ENCODE results near the gene SH2B3.
A peak's percentile ranks its signal among the peaks of the same experiment; 100 is the strongest.
"Not testable (repeated sequence)": the region's sequence is repeated elsewhere in the genome, so short reads cannot be mapped to it uniquely, and the experiment has no call there.

The SH2B3 gene

DNA sequence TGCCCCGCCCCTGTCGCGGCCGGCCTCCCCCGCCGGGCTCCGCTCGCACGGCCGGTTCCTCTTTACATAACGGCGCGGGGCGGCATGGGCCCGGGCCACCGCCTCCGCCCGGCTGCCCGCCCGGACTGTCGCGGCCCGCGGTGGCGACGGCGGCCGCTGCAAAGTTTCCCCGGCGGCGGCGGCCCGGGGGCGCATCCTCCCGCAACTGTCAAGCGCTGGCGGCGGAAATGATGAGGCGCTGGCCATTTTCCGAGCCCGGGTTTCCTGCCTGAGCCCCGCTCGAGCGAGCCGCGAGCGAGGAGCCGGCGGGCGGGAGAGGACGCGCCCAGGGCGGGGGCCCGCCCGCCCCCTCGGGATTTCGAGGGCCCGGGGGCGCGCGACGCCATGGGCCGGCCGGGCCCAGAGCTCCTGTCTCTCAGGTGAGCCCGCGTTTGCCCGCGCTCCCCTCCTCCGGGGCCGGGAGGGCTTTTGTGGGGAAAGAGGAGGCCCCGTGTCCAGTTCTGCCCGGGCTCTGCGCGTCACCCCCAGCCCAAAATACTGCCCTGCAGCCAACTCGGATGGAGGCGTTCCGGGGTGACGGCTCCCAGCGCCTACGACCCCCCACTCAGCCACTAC, at the start of gene SH2B3:
TSS of gene SH2B3 (plus strand) at position 65 of the 615 bp plus-strand sequence. CDS start 12,223 bp downstream, outside the sequence.
- peak in 1 of 2 experiments; percentile 65 for DNase-seq

DNA sequence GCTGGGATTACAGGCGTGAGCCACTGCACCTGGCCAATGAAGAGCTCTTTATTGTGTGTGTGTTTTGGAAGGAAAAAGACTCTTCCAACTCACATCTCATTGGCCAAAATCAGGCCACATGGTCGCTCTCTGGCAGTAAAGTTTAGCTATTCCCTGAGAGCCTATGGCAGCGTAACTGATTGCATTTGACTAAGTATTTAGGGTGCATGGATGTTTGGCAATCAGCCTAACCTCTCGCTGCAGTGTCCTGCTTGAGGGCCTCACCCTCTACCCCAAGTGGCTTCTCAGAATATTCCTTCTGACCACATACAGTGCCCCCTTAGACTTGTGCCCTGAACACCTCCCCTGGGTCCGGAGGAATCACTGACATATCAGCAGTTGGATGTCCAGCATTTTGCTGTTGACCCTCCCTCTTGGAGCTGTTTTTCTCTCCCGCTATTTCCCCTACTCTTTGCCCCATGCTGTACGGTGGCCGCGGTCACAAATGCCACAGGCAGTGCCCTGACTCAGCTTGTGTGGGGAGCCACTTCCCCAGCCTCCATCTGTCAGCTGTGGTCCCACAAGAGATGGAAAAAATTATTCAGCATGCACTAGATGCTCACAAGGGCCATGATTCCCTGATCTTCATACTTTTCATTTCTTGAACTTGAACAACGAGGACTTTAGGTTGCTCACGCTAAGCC, 46.4 kb upstream of the SH2B3 start:
- no peak for DNase-seq

DNA sequence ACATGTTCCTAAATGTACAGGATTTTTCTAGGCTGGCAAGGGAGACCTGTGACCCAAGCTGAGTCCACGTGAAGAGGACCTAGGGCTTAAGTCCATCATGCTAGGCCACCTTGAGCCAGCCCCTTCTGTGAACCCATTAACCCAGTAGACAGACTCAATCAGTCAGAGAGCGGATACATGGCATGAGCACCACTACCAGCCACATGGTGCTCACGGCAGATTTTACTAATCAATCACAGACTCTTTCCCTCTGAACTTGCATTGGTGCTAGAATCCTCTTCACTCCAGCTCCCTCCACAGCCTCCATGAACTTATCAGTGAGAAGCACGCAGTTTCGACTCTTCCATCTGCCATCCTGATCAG, 45.8 kb upstream of the SH2B3 start:
- DNase-seq: no peak

DNA sequence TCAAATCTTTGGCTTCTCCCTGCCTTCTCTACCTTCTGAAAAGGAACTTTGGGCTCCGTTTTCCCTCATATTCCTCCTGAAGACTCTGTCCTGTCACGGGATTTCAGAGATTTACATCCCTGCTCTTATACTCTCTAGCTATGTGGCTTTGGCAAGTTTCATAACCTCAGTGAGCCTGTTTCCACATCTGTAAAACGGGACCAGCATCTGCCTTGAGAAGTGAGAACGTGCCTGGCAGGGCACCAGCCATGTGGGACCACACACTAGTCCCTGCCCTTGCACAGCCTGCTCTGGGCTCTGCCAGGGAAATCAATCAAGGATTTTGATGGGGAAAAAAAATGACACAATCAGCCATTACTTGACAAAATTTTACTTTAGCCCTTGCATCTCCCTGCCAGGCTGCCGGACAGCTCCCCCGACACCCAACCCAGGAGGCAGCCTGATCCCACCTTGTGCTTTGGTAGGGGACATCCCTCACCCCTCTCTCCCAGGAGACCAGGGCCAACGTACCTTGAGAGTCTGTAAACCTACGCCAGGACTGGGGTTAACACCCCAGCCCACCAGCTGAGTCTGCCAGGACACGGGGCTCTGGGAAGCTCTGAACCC, 45.3 kb upstream of the SH2B3 start:
- no peak for DNase-seq

DNA sequence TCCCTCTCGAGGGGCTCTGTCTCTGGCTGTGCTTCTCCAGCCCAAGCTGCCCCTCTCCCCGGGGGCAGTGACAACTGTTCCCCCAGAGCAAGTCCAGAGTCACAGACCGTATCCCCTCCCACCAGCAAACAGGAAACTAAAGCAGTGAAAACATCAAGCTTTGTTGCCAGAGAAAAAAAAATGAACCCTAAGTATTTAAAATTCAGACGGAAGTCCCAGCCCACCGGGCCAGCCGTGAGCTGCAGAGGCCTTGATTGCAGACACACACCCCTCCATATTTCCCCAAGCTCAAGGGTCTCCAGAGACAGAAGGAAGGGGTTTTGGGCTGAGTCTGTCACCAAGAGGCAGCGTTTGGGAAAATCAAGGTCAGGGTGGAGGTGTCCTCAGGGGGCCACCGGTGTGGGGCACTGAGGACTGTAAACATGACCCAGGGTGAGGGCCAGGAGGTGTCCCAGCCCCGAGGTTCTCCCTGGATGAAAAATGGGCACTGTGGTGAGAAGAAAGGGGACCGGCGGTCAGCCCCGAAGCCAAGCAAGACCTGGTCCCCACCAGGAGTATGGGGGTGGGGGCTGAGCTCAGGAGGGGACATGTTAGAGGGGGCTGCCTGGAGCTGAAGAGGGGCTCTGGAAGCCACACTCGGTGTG, 44.5 kb upstream of the SH2B3 start:
- no peak for DNase-seq

DNA sequence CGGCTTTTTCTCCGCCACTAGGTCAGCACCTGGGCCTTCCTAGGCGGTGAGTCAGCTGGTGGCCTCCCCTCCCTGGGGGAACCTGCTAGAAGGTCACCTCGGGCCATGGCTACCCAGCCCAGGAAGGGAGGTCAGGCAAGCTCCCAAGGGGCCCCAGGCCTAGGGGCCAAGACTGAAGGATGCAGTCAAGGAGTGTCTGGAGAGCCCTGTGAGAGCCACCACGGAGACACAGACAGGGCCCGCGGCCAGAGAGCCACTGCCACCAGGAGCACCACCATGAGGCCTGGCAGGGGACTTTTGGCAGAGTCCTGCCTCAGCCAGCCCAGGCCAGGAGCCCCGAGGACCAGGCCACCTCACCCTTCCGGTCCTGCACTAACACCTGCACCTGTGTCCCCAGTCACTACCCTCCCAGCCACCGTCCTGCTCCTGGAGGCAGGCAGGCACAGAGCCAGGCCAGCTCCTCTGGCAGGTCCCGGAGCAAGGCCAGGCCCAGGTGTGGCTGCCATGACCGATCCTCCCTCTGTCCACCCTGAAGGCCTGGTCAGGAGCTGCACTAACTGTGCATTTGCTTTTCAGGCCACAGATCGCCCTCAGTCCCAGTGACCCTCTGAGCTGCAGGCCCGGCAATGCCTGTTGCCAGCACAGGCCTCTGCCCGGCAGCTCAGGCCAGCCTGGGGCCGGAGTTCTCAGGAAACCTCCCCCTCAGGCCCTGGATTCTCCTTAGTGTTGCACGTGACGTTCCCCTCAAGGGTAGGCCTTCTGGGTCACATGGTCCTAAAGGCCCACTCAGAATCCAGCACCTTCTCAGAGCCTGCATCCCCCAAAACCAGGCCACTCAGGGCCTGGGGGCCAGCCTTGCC, 43.8 kb upstream of the SH2B3 start:
- no peak for DNase-seq

DNA sequence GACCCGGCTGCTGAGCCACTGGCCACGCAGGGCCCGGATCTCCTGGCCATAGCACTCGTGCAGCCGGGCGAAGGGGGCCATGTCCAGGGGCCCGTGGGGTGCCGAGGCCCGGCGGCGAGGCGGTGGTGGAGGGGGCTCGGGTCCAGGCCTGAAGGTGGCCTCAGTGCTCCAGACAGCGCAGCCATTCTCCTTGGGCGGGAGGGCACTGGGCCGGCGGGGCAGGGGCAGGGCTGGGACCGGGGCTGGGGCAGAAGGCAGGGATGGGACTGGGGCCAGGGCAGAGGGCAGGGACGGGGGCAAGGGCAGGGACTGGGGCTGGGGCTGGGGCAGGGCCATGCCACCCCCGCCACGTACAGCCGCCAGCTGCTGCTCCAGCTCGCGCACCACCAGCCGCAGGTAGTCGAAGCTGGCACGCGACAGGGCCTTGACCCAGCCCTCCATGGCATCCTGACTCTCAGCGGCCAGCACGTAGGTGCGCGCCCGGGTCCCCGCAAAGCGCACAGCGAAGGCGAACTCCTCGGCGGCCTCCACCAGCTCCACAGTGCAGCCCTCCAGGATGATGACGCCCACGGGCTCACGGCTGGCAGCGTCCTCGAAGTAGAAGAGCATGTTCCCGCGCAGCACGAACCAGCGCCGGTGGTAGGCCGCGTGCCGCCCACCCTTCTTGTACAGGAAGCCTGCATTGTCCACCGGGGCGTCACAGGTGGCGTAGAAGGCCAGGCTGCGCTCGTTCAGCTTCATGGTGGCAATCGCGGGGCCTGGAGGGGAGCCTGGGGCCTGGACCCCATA, 42.8 kb upstream of the SH2B3 start:
- no peak for DNase-seq

DNA sequence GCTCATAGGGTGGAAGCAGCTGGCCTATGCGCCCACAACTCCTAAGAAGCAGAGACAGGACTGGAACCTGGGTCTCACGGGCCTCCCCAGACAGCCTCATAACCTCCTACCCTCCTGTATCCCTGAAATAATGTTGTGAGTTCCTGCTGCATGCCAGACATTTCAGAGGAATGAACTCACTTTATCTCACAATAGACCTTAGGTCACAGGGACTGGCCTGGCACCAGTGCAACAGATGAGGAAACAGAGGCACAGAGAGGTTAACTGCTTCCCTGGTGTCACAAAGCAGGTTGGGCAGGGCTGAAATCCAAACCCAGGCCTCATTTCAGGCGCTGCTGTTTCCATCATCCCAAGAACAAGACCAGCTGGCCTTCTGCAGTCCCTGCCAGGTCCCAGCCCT, 42.1 kb upstream of the SH2B3 start:
- no peak for DNase-seq

DNA sequence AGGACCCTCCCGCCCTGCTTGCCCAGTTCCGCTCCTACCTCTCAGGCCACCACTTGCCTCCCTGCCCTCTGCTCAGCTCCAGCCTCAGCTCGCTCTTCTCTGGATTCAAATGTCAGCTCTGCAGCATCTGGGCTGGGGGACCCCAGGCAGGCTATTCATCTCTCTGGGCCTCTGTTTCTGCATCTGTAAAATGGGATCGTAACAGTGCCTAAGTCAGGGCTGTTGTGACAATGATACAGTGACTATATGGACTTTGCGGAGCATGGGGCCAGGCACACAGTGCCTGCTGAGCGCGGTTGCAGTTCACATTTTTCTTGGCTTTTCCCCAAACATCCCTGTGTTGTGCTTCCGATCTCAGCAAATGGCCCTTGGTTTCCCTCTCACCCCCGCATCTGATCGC, 39.6 kb upstream of the SH2B3 start:
- no peak for DNase-seq

DNA sequence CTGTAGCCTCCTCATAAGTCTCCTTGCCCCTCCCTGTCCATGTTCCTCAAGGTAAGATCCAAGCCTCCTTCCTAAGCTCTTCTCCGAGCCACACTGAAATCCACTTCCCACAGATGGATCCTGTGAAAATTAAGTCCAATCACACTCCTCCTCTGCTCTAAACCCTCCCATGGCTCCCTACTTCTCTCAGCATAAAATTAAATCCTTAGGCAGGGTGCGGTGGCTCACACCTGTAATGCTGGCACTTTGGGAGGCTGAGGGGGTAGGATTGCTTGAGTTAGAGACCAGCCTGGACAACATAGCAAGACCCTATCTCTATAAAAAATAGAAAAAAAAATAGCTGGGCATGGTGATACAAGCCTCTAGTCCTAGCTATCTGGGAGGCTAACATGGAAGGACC, 39.1 kb upstream of the SH2B3 start:
- DNase-seq: no peak

DNA sequence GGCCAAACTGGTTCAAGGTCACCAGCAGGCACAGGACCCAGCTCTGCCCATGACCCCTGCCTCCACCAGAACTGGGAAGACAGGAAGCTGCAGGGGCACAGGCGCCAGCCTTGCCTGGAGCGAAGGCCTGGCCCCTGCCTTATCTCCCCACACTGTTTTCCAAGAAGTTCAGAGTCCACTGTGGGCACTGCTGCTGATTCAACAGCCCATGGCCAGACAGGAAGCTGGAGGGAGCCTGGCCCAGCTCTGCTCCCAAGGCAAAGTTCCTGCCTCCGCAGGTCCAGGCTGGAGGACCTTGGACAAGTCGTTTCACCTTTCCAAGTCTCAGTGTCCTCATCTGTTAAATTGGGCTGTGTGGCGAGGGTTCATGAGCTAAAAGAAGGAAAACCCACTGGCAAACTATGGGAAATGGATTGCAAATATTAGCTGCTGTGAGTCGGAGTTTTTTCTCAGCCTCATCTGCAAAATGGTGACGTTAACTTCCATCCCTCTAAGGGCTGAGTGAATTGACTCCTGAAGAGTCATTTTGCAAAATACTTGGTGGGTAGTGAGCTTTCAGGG, 38.0 kb upstream of the SH2B3 start:
- no peak for DNase-seq

DNA sequence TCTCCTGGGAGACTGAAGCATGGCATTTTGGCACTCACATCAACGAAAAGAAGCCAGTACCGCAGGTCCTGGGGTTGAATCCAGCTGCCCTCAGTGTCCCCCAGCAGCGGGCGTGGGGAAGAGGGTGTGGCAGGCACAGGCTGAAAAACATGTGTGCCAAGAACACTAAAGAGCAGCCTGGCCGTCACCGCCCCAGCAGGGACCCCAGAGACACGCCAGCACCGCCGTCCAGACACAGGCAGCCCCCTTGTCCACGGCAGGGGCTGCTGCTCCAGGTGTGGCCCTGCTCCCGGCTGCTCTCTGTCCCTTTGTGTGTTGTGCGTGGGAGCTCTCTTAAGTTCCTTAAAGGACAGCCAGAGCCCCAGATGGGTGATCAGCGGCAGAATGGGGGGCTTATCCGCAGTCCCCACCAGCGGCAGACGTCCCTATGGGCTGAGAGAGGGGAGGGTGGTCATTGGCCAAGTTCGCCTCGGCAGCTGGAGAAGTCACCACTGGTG, 37.4 kb upstream of the SH2B3 start:
- DNase-seq: no peak

DNA sequence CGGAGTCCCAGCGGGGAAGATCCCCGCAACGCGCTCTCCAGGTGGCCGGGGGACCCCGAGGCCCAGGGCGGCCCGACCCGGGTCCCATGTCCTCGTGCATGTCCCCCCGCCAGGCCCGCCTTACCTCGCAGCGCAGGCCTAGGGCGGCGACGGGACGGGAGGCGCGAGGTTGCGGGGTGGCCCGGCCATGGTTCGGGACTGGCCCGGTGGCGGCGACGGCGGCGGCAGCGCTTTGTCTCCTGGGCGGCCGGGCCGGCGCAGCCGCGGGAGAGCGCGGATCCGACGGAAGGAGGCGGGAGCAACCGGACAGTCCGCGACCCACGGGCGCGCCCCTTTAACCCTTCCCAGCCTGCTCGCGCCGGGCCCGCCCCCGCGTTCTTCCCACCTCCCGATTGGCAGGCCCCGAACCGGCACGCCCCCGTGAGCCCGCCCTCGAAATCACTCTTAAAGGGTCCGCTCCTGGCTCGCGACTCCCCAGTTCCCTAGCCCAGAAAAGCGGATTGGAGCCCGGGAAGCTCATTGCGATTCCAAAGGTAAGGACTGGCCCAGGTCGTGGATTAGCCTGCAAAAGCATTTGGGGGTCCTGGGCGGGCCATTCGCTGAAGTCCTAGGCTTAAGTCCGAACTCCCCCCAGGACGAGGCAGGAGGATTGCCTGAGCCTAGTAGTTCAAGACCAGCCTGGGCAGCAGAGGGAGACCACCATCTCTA, 36.8 kb upstream of the SH2B3 start, which contains the start of gene PHETA1:
TSS of gene PHETA1 (minus strand) at position 308 of the 708 bp plus-strand sequence. CDS start 5,668 bp downstream, outside the sequence.
- peak; percentile 81 to 85 for DNase-seq

DNA sequence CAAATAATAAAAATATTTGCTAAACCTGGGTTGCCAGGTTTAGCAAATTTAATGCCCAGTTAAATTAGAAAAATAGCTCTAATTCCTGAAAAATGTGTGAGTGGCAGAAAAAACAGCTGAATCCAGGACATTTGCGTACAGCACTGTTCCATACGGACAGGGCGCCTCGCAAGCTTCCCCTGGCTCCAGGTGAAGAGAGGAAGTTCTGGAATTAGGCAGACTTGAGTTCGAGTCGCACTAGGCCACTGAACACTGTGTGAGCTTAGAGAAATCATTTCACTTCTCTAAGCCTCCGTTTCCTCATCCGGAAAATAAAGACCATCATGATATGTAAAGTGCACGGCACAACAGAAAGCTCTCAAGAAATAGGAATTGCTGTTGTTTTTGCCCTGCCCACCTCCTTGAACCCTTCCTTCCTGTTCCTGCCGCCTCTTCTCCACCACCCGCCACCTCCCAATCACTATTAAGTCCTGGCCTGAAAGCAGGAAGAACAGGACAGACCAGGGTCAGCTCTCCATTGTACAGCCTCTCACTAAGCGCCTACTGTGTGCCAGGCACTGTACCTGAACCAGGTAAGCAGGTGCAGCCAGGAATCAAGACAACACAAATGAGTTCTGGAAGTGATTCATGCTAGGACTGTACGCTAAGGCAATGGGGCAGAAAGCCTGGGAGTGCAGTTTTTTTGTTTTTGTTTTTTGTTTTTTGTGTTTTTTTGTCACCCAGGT, 36.1 kb upstream of the SH2B3 start:
- DNase-seq: no peak

DNA sequence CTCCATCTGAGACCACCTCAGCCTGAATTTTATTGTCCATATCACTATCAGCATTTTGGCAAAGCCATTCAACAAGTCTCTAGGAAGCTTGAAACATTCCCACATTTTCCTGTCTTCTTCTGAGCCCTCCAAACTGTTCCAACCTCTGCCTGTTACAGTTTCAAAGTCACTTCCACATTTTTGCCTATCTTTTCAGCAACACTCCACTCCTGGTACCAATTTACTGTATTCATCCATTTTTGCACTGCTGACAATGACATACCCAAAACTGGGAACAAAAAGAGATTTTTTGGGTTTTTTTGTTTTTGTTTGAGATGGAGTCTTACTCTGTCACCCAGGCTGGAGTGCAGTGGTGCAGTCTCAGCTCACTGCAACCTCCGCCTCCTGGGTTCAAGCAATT, 32.5 kb upstream of the SH2B3 start:
- not testable (repeated sequence) for DNase-seq

DNA sequence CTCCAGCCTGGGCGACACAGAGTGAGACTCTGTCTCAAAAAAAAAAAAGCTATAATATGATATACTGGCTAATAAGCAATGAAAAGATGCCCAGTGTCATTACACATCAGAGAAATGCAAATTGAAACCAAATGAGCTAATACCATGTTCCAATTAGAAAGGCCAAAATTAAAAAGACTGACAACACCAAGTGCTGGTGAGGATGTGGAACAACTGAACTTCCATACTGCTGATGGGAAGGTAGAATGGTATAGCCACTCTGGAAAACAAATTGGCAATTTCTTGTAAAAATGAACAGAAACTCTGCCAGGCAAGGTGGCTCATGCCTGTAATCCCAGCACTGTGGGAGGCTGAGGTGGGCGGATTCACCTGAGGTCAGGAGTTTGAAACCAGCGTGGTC, 28.3 kb upstream of the SH2B3 start:
- DNase-seq: no peak

DNA sequence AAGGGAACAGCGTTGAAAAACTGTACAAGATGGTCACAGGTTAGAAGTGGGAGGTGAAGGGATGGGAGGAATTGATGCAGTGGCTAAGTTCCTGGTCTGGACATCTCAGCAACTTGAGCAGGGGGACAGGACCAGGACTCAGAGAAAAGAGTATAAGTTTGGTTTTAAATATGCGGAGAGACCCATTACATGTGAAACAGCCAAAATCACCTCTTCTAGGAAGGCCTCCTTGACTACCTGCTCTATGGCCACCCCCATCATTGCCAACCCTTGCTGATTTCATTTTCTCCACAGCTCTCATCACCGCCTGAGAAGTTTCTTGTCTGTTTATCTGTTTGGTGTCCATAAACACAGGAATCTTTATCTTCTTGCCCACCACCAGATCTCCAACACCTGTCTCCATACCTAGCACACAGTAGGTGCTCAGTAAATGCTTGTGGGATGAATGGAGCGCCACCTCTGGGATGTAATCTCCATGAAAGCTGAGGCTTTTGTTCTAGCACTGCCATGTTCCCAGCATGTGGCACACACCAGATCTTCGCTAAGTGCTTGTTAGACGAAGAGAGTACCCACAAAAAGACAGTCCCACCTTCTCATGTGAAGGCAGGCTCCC, 25.7 kb upstream of the SH2B3 start:
- no peak for DNase-seq

DNA sequence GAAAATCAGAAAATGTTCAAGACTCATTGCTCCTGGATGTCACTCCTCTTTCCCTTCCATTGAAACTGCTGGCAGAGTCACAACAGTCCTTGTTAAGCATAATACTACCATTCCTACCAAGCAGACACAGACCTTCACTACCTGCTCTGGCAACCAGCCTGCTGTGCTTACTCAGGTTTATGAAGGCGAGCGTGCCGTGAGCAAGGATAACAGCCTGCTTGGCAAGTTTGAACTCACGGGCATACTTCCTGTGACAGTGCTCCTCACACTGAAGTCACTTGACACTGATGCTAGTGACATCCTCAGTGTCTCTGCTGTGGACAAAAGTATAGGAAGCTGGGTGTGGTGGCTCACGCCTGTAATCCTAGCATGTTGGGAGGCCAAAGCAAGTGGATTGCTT, 21.1 kb upstream of the SH2B3 start:
- no peak for DNase-seq

DNA sequence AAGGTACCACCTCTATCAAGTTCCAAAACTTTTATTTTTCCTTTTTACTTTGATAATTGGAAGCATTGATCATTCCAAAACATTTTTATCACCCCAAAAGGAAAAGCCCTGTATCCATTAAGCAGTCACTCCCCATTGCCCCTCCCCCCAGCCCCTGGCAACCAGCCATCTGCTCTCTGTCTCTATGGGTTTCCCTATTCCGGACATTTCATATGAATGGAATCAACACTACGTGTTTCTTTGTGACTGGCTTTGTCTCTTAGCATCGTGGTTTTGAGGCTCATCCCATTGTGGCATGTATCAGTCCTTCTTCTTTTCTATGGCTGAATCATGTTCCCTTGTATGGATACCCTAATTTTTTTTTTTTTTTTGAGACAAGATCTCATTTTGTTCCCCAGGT, 18.8 kb upstream of the SH2B3 start:
- no peak for DNase-seq

Data from SHP77 (cell line).